HG03039 (cell line): ENCODE results near the gene RPS6KA2.

ENCODE experiments used
- ATAC-seq: cut with Tn5 transposase; IDR thresholded peaks from one replicate; pipeline ENCODE4 v1.9.1; 2021; ENCODE audit warnings: mild to moderate bottlenecking, moderate library complexity; ENCODE audit not compliant: unreplicated experiment

The RPS6KA2 gene

DNA sequence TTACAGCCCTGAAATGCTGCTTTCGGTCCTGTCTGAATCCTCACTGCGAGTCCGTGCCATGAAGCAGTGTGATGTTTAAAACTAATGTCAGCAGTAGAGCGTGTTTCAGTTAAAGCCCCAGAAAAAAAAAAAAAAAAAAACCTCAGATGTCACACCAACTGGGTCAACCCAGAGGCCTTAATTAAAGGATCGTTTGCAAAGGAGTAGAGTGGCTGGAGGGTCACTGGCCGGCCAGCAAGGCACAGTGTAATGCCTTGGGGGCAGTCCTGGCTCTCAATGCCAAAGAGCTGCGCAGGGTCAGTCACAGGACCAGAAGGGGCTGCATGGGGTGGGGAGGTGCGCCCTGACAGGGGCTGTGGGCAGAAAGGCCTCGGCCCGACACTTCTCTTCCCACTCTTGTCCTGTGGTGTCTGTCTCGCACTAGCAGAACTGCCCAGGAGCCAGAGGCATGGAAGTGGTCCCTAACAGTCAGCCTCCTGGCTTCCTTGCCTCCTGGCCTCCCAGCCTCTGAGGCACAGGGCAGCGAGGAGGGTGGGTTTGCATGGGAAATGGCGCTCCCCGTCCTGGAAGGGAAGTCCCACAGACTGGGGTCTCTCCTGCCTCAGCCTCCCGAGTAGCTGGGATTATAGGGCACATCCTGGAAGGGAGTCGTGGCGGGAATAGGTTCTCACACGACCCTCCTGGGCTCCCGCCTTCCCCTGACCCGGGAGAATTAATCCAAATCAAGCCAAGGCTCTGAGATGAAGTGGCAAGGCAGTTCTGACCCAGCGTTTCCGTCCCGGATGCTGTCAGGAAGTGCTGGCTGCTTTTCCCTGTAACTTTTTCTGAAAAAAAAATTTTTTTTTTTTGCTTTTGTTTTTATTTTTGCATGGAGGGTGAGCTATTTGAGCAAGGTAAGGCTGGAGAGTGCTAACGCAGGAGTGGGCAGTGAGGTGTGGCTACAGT lies 190.6 kb downstream of the RPS6KA2 start:
- no peak for ATAC-seq

DNA sequence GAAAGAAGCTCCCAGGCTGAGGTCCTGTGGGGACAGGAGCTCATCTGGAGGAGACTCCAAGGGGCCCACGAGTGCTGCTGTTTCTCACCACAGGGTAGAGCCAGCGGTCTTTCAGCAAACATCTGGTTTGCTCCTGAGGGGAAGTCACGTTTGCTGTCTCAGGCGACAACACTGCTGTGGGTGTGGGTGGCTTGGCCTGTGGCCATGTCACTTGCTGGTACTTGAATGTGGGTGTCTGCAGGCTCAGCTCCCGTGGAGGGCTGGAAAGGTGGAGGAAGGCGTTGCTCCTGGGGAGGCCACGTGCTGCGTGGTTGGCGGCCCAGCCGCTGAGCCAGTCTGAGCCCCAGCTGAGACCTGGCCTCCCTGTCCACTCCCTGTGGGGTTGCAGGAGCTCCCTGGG lies 191.5 kb downstream of the RPS6KA2 start:
- ATAC-seq: no peak

DNA sequence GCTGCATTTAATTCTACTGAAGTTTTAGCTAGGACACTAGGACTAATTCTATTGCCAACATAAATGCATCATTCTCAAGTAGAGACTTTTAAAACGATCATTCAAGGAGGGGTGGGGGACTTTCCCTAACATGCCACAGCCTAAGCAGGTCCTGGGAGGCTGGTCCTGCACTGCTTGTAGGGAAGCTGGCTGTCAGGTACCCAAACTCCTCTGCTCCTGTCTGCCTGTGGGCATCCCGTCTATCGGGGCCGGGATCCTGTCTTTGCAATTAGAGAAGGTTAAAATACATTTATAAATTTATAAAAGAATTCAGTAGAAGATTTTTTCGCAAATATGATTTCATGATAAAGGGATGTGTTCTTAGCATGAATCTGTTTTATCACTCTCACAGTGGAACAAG lies 192.7 kb downstream of the RPS6KA2 start:
- ATAC-seq: no peak

DNA sequence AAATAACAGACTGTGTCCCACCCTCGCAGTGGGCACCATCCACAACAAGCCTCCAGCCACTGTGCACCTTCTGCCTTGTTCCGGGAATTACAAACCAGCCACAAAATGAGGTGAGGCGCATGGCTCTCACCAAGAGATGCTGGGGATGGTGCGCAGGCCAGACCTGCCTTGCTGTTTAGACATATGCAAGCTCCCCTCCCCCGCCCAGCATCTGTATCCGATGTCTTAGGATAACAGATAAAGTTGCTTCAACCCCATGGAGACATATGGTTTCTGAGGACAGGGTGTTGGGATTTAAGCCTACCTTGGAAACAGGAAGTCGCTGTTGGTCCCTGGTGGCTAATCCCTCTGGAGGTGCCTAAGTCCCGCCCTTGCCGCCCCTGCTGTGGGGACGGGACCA lies 194.0 kb downstream of the RPS6KA2 start:
- no peak for ATAC-seq

DNA sequence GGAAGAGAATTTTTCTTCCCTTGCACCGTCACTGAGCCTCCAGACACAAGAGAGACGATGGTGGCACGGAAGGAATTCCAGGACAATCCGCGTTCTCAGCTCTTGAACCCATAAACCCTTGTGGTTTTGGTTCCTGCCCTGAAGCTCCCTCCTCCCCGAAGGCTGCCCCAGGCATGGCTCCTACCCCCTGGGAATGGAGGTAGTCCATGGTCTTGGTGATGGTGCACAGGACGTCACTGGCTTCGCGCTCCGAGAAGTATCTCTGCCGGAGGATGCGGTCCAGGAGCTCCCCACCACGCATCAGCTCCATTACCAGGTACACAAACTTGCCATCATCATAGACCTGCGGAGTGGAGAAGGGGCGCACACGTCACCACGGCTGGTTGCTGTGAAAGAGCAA lies 196.8 kb downstream of the RPS6KA2 start:
- no peak for ATAC-seq

DNA sequence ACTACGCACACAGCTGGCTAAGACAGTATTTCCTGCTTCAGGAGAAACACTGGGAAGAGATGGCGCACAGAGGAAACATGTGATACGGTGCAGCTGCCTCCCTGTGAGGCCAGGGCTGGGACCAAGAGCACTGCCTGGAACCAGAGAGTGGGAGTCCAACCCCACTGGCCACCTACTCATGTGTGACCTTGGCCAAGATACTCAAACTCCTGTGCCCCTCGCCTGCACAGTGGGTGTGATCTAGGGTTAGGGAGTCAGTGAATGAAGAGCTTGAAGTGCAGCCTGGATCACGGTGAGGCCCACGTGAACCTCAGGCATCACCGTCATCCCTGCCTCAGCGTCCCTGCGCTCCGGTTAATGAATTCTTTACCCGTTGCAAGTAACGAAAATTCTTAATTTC lies 202.6 kb downstream of the RPS6KA2 start:
- ATAC-seq: no peak

DNA sequence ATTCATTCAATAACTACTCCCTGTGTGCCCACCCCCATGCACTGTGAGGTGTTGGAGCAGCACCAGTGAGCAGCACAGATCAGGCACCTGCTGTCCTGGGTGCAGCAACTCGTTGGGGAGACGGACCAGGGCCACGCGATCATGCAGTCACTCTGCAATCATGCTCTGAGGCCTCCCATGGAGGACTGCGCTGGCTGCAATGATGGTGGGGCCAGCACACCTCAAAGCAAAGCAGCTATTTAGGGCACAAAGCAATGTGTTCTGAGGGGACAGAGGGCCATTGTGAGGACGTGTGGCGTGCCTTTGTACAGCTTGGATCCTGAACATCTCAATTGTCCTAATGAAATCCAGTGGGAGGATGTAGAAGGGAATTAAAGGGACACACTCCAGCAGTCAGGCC lies 203.3 kb downstream of the RPS6KA2 start:
- no peak for ATAC-seq

DNA sequence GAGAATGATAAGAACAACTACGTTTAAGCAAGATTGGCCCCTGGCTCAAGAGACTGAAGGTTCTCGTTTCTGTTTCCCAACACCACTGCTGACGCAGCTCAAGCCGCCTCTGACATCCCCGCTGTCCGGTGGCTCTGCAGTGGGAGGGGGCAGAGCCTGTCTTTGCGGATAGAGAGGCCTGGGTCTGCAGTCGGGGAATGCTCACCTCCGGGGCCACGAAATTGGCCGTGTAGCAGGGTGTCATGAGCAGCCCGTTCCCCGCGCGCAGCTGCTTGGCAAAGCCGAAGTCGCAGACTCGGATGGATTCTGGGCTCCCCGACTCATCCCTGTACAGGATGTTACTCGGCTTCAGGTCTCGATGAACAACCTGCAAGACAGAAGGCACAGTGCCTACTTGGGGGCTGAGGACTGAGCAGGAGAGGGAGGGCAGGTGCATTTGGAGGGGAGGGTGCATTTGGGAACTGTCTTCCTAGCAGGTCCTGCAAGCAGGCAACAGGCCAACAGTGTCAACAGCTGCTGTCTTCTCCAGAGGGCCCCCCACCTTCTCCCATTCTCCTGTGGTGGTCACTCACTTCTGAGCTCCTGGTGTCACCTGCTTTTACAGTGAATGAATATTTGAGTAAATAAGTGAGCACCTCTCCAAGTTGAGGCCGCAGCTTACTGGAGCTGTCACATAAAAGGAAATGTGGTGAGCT lies 203.9 kb downstream of the RPS6KA2 start:
- no peak for ATAC-seq

DNA sequence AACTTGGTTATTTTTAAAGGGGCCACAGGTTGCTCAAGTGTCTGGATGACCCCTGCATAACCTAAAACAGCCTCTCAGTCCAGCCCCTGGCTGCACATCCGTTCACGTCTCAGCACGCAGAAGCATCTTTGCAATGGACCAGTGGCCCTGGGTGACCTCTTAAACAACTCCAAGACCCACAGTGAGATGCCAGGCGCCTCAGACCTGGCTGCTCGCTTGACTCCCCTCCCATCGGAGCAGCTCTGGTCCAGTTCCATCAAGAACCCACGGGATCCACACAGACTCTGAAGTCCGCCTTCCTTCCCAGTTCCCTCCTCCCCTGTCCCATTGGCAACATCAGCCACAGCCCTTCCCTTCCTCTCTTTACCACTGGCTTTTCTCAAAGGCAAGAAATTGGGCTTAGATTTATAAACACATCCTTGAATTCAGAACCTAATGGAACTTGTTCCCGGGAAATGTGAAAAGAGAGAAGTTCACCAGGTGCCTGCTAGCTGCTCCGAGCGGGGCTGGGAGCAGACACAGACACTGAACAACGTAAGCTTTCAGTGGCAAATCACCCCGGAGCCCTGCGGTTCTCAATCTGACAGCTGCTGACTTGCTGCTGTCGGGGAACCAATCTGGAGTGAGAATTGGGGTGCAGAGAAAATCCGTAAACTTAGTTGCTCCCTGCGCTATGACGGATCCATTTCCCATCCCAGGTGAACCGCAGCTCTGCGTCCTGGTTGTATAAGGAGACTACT lies 204.7 kb downstream of the RPS6KA2 start:
- ATAC-seq: no peak

DNA sequence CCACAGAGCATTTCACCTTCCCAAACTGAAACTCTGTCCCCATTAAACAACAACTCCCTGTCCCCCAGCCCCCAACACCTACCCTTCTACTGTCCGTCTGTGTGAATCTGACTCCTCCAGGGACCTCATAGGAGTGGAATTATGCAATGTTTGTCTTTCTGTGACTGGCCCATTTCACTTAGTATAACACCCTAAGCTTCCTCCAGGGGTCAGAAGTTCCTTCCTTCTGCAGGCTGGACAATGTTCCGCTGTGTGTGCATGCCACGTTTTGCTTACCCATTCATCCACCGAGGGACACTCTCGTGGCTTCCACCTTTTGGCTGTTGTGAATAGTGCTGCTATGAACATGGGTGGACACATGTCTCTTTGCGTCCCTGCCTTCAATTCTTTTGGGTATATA lies 206.7 kb downstream of the RPS6KA2 start:
- no peak for ATAC-seq

DNA sequence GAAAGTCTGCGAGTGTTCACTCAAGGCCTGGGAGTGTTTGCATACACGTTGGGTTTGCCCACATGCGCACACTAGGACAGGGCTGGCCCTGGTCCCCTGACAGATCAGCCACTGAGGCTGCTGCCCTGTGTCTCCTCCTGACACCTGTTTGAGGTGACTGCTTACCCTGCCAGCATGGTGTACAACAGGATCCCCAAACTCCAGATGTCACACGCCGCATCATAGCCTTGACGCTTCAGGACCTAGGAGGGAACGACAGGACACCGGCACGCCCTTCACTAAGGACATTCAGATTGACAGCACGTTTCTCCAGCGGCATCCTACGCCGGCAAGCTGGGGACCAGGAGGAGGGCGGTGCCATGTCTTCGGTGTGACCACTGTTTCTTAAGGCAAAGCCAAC lies 207.3 kb downstream of the RPS6KA2 start:
- ATAC-seq: peak; percentile 12

DNA sequence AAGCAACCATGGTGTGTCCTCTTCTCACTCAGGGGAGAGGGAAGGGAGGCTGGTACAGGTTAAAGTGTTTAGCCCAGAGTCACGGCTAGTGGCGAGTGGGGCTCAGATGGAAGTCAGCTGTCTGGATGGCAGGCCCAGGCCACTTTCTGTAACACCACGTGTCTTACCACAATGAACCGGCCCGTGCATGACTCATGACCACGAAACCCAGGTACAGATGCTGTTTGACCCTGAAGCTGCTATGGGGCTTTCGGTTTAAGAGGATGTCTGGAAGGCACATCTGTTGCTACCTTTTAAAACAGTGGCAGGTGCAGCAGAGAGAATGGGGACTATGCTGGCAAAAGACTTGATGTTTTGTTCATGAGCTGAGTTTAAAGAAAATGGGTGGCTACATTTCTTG lies 207.8 kb downstream of the RPS6KA2 start:
- peak; percentile 85 for ATAC-seq

DNA sequence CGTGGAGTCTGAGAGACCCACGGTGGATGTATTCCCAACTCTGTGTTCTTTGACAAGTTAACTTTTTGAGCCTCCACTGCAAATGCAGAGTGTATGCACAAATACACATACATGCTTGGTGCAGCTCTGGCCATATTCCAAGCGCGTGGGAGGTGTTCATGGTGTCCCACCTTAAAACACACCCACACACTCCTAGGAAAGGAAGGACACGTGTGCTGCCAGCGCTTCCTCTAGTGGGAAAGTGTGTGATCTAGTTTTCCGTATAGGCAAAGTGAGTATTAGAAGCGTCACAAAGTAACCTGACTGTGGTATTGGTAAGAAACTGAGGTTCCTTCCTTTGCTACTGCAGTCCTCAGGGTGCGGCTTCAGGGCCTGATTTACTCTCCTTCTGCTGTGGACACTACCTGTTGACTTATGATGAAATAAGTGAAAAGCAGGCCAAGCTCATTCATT lies 208.3 kb downstream of the RPS6KA2 start:
- no peak for ATAC-seq

DNA sequence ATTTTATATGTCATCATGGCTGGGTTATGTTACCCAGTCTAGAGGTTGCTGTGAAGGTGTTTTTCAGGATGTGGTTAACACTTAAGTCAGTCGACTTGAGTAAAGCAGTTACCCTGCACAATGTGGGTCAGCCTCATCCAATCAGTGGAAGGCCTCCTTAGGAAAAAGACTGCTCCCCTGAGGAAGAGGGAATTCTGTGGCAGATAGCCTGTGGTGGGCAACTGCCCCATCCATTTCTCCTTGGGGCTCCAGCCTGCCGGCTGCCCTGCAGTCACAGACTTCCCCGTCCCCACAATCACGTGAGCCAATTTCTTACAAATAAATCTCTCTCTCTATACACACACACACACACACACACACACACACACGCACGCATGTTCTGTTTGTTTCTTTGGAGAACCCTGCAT lies 209.8 kb downstream of the RPS6KA2 start:
- ATAC-seq: no peak

DNA sequence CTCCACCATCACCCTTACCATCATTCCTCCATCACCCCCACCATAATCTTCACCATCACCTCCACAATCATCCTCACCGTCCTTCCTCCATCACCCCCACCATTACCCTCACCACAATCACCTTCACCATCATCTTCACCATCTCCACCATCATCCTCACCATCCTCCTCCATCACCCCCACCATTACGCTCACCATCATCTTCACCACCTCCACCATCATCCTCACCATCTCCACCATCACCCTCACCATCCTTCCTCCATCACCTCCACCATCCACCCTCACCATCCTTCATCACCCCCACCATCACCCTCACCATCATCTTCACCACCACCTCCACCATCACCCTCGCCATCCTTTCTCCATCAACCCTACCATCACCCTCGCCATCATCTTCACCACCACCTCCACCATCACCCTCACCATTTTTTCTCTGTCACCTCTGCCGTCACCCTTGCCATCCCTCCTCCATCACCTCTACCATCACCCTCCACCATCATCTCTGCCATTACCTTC lies 211.2 kb downstream of the RPS6KA2 start:
- ATAC-seq: no peak

DNA sequence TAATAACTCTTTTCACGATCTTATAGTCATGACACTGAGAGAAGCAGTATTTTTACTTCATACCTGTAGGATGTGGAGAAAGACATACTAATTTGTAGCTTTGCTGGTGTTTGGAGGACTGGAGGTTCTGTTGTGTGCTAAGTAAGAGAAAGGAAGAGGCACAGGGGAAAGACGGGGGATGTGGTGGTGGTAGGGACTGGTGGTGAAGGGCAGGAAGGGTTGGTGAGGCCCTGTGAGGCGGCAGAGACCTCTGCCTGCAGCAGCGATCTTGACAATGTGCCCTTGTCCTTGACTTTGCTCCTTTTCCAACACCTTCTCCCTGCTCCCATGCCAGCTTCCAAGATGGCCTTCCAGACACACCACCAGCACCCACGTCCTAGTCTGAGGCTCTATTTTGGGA lies 211.7 kb downstream of the RPS6KA2 start:
- ATAC-seq: no peak

DNA sequence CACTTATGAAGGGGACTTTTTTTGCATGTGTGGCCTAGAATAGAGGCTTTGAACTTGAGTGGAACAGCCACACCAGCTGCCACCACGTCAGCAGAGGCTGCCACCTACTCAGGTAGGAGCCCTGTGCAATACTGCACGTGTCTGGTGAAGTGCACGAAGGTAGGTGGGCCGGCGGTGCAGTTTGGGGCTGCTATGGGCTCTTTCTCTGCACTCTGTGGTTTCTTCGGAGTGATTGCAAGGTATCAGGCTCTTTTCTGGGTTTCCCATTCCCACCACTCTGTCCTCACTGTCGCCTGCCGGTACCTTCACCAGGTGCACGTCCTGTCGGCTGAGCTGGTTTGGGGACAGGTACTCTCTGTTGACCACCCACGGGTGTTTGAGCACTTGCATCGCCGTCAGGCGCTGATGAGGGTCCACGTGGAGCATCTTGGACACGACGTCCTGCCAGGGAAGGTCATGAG lies 213.5 kb downstream of the RPS6KA2 start:
- no peak for ATAC-seq

DNA sequence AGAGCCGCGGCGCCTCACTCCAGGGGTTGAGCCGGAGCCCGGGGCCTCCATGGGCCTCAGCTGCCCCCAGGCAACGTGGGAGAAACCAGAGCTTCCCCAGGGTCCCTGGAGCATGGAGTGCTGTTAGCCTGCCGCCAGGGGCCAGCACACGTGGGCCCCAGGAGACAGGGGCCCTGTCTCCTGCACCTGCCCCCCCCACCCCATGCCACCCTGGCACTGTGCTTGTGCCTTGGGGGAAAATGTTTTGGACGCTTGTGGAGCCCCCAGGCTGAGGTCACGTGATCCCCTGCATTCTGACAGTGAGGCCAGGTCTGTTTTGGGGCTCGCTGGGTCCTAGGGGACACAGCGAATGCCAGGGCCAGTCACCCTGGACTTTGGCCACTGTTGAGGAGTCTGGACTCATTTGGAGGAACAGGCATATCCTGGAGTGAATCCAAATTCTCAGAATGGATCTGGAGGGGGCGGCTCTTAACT lies 214.1 kb downstream of the RPS6KA2 start:
- no peak for ATAC-seq

DNA sequence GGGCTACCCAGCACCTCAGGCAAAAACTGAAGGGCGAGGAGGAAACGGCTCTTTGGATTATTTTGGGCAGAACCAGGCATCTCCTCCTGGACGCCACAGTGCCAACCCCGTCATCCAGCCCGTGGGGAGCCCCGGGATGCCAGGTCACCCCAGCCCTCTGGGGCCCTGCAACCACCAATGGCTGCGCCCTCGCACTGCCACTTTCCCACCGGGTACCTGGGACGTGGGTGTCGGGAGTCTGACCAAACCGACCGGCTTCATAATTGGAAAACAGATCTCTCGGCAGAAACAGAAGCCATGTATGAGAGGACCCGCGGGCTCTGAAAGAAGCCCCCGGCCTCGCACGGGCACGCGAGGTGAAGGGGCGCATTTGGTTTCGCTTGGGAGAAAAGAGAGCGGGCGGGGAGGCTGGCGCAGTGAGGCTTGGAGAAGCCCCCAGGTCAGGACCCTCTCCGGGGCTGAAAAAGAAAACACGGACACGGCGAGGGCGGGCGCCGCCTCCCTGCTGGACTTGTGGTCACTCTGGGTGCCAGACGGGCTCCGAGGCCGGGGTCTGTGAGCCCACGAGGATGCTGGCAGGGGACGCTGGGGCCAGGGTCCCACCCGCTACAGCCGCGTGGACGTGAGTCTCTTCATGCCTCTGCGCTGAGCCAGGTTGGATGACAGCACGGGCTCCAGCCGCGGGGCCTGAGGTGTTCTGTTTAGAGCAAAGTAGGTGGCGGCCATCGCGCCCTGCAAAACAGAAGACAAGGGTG lies 214.7 kb downstream of the RPS6KA2 start:
- no peak for ATAC-seq

DNA sequence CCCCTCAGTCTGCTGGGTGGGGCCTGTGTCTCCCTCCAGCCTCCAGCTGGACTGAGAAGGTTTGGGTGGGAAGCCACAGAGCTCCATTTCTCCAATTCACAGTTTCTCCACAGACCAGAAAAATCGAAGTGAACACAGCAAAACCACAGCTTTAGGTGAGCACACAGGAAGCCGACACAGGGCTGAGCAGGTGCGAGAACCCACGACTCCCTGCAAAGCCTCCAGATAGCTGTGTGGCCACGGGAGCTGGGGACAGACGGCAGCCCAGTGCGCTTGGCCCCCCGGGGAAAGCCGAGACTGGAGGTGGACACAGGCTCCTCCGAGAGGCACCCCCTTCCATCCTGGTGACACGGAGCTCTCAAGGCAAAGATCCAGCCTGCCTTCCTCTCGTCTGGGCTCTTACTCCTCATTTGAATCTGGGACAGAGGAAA lies 215.3 kb downstream of the RPS6KA2 start:
- no peak for ATAC-seq
